HepG2 (cell line): ENCODE measurements around the gene ACADVL. TPM values are rescaled to one million over a fixed set of nuclear protein-coding genes. Genes with fewer than 3 reads are reported as not detected.

Source experiments
- BHLHE40 ChIP-seq: IDR thresholded peaks from 2 replicates; pipeline ENCODE4 v1.6.1; 2011; ENCODE audit warnings: low read length, improper control_type of control experiment
- ELF1 ChIP-seq: sonication (generic); formaldehyde crosslinking; IDR thresholded peaks from 2 replicates; pipeline ENCODE4 v1.4.0; 2020; ENCODE audit warnings: missing genetic modification reagents
- HNRNPUL1 ChIP-seq: fragments of 200-400 bp; formaldehyde crosslinking; IDR thresholded peaks from 2 replicates; pipeline ENCODE4 v1.6.1; 2017; ENCODE audit warnings: low read depth, mild to moderate bottlenecking, low read length, moderate library complexity
- HOXD1 ChIP-seq: sonication (generic); formaldehyde crosslinking; IDR thresholded peaks from 2 replicates; pipeline ENCODE4 v1.5.0; 2020; ENCODE audit warnings: missing genetic modification reagents
- IKZF1 ChIP-seq: fragments of 450-650 bp; IDR thresholded peaks from 2 replicates; pipeline ENCODE4 v1.7.1; 2016
- LCORL ChIP-seq, 2 experiments: fragments of 450-650 bp in 1 of 2; sonication (generic) in 1 of 2; formaldehyde crosslinking in 1 of 2; IDR thresholded peaks; 2 replicates each; pipeline versions ENCODE4 v1.5.0 to v1.6.1; 2017 to 2020; ENCODE audit warnings: antibody characterized with exemption in 1 of 2, missing genetic modification reagents in 1 of 2
- MEIS1 ChIP-seq: sonication (generic); formaldehyde crosslinking; IDR thresholded peaks from 2 replicates; pipeline ENCODE4 v1.9.0; 2021; ENCODE audit warnings: mild to moderate bottlenecking, missing genetic modification reagents, moderate library complexity, borderline replicate concordance
- SRSF9 ChIP-seq: fragments of 200-400 bp; formaldehyde crosslinking; IDR thresholded peaks from 2 replicates; pipeline ENCODE4 v1.6.1; 2018; ENCODE audit warnings: borderline replicate concordance, mild to moderate bottlenecking, low read depth, low read length; ENCODE audit not compliant: insufficient read depth, poor library complexity, severe bottlenecking
- ZBTB7B ChIP-seq: sonication (generic); formaldehyde crosslinking; IDR thresholded peaks from 2 replicates; pipeline ENCODE4 v1.4.0; 2020; ENCODE audit warnings: missing genetic modification reagents
- ZNF121 ChIP-seq: sonication (generic); formaldehyde crosslinking; IDR thresholded peaks from 2 replicates; pipeline ENCODE4 v1.5.0; 2020; ENCODE audit warnings: mild to moderate bottlenecking, missing genetic modification reagents
- ZNF704 ChIP-seq: sonication (generic); formaldehyde crosslinking; IDR thresholded peaks from 2 replicates; pipeline ENCODE4 v1.8.1; 2023; ENCODE audit warnings: mild to moderate bottlenecking, inconsistent platforms, moderate library complexity, missing genetic modification reagents, borderline replicate concordance
- polyA plus RNA-seq, 8 experiments: library from polyadenylated mRNA; depleted of rRNA in 3 of 8; stranded (reverse) in 7 of 8; unstranded in 1 of 8; fragments of >200 nt; fragmentation: Illumina TruSeq in 4 of 8; extraction: Trizol in 4 of 8; gene quantifications; 2 replicates each; pipeline versions ENCODE4 v1.2.1 to v1.2.3, GENCODE V29; 2011 to 2016; ENCODE audit warnings: low read depth in 4 of 8, missing spikeins in 1 of 8, mixed read lengths in 1 of 8; ENCODE audit not compliant: insufficient read depth in 1 of 8
- total RNA-seq, 5 experiments: library from RNA; depleted of rRNA; stranded (reverse); fragments of >200 nt; fragmentation: Illumina TruSeq; extraction: Trizol; gene quantifications; 2 replicates each; pipeline ENCODE4 v1.2.3, GENCODE V29; 2016; ENCODE audit warnings: low read depth in 1 of 5
- TF ChIP-seq, protein P1 (sequence below): sonication (generic); formaldehyde crosslinking; IDR thresholded peaks from 2 replicates; pipeline ENCODE4 v1.4.0; 2020; ENCODE audit warnings: missing genetic modification reagents
- TF ChIP-seq, protein P2 (sequence below): sonication (generic); formaldehyde crosslinking; IDR thresholded peaks from 2 replicates; pipeline ENCODE4 v1.4.0; 2020; ENCODE audit warnings: missing genetic modification reagents
- TF ChIP-seq, protein P3 (sequence below), 2 experiments: IDR thresholded peaks; 2 replicates each; pipeline ENCODE4 v1.6.1; 2011 to 2012; ENCODE audit warnings: low read length in 2 of 2, borderline replicate concordance in 1 of 2, low read depth in 1 of 2, mild to moderate bottlenecking in 1 of 2, moderate library complexity in 1 of 2

ACADVL gene
- total and polyA plus RNA-seq, 2 of the 13 experiments (the other 11 are each of a cell fraction or from before 2014, with no cell fraction given), result 219 to 412 TPM

GRCh38 chr17:7219812-7220592, at the start of gene ACADVL, which contains the start of gene DLG4 (continued):
- TF ChIP-seq LCORL (IDR thresholded peaks at IDR 0.05), result no peak
- no peak; the same call in 1 of the 2 replicates for TF ChIP-seq LCORL (CRISPR knock-in tag; IDR thresholded peaks at IDR 0.05)
- TF ChIP-seq, protein P1, sequence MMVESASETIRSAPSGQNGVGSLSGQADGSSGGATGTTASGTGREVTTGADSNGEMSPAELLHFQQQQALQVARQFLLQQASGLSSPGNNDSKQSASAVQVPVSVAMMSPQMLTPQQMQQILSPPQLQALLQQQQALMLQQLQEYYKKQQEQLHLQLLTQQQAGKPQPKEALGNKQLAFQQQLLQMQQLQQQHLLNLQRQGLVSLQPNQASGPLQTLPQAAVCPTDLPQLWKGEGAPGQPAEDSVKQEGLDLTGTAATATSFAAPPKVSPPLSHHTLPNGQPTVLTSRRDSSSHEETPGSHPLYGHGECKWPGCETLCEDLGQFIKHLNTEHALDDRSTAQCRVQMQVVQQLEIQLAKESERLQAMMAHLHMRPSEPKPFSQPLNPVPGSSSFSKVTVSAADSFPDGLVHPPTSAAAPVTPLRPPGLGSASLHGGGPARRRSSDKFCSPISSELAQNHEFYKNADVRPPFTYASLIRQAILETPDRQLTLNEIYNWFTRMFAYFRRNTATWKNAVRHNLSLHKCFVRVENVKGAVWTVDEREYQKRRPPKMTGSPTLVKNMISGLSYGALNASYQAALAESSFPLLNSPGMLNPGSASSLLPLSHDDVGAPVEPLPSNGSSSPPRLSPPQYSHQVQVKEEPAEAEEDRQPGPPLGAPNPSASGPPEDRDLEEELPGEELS (CRISPR knock-in tag), result no peak
- no peak for TF ChIP-seq IKZF1
- TF ChIP-seq, protein P2, sequence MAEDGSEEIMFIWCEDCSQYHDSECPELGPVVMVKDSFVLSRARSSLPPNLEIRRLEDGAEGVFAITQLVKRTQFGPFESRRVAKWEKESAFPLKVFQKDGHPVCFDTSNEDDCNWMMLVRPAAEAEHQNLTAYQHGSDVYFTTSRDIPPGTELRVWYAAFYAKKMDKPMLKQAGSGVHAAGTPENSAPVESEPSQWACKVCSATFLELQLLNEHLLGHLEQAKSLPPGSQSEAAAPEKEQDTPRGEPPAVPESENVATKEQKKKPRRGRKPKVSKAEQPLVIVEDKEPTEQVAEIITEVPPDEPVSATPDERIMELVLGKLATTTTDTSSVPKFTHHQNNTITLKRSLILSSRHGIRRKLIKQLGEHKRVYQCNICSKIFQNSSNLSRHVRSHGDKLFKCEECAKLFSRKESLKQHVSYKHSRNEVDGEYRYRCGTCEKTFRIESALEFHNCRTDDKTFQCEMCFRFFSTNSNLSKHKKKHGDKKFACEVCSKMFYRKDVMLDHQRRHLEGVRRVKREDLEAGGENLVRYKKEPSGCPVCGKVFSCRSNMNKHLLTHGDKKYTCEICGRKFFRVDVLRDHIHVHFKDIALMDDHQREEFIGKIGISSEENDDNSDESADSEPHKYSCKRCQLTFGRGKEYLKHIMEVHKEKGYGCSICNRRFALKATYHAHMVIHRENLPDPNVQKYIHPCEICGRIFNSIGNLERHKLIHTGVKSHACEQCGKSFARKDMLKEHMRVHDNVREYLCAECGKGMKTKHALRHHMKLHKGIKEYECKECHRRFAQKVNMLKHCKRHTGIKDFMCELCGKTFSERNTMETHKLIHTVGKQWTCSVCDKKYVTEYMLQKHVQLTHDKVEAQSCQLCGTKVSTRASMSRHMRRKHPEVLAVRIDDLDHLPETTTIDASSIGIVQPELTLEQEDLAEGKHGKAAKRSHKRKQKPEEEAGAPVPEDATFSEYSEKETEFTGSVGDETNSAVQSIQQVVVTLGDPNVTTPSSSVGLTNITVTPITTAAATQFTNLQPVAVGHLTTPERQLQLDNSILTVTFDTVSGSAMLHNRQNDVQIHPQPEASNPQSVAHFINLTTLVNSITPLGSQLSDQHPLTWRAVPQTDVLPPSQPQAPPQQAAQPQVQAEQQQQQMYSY (CRISPR knock-in tag), result peak; percentile 87
- peak; percentile 52; the same call in 1 of the 2 replicates for TF ChIP-seq MEIS1 (CRISPR knock-in tag)
- TF ChIP-seq HNRNPUL1, result no peak
- TF ChIP-seq SRSF9, result no peak
- TF ChIP-seq ZNF121 (CRISPR knock-in tag), result no peak
- no peak for TF ChIP-seq BHLHE40
- peak; percentile 73 for TF ChIP-seq ZBTB7B (CRISPR knock-in tag)
- TF ChIP-seq ZNF704, result no peak
- peak; percentile 43; the same call in 1 of the 2 replicates for TF ChIP-seq ELF1
- TF ChIP-seq HOXD1, result no peak
- TF ChIP-seq, protein P3, sequence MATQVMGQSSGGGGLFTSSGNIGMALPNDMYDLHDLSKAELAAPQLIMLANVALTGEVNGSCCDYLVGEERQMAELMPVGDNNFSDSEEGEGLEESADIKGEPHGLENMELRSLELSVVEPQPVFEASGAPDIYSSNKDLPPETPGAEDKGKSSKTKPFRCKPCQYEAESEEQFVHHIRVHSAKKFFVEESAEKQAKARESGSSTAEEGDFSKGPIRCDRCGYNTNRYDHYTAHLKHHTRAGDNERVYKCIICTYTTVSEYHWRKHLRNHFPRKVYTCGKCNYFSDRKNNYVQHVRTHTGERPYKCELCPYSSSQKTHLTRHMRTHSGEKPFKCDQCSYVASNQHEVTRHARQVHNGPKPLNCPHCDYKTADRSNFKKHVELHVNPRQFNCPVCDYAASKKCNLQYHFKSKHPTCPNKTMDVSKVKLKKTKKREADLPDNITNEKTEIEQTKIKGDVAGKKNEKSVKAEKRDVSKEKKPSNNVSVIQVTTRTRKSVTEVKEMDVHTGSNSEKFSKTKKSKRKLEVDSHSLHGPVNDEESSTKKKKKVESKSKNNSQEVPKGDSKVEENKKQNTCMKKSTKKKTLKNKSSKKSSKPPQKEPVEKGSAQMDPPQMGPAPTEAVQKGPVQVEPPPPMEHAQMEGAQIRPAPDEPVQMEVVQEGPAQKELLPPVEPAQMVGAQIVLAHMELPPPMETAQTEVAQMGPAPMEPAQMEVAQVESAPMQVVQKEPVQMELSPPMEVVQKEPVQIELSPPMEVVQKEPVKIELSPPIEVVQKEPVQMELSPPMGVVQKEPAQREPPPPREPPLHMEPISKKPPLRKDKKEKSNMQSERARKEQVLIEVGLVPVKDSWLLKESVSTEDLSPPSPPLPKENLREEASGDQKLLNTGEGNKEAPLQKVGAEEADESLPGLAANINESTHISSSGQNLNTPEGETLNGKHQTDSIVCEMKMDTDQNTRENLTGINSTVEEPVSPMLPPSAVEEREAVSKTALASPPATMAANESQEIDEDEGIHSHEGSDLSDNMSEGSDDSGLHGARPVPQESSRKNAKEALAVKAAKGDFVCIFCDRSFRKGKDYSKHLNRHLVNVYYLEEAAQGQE (IDR thresholded peaks at IDR 0.05; ENCODE audit: borderline replicate concordance in 1 of 2, low read depth in 1 of 2, low read length in 2 of 2), result no peak
